Measurements from ENCODE around the gene SIRT2.

SIRT2 gene

DNA sequence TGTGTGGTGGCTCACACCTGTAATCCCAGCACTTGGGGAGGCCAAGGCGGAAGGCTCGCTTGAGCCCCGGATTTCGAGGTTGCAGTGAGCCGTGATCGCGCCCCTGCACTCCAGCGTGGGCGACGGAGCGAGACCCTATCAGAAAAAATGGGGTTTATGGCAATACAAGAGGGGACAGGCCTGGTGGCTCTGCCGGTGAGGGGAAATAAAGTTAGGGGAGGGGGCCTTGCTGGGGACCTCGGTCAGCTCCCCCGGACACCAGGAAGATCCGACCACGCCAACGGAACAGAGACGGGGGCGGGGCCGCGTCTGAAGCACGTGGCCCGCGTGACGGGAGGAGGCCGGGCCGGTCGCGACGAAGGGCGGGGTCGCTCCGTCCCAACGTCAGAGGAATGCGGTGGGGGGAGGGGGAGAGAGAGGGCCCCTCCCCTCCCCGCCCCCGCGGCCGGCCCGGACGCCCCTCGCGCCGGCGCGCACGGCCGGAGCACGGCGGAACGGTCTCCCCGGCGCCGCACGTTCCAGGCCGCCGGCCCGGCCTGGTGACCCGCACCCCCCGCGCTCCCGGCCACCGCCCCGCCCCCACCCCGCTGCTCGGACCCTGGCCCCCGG is 47.7 kb downstream of the SIRT2 start (continued):
- TF ChIP-seq, protein P1, sequence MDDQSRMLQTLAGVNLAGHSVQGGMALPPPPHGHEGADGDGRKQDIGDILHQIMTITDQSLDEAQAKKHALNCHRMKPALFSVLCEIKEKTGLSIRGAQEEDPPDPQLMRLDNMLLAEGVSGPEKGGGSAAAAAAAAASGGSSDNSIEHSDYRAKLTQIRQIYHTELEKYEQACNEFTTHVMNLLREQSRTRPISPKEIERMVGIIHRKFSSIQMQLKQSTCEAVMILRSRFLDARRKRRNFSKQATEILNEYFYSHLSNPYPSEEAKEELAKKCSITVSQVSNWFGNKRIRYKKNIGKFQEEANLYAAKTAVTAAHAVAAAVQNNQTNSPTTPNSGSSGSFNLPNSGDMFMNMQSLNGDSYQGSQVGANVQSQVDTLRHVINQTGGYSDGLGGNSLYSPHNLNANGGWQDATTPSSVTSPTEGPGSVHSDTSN (CRISPR knock-in tag; IDR thresholded peaks at IDR 0.05): no peak
- no peak for TF ChIP-seq ZNF830 (tag by site-specific recombination; IDR thresholded peaks at IDR 0.05; ENCODE audit: low read depth)
- no peak for TF ChIP-seq MYNN (tag by site-specific recombination; IDR thresholded peaks at IDR 0.05; ENCODE audit: borderline replicate concordance)
- peak; percentile 88; the same call in 1 of the 2 replicates for TF ChIP-seq ZNF324 (tag by site-specific recombination; IDR thresholded peaks at IDR 0.05)
- peak; percentile 39; the same call in 1 of the 2 replicates for TF ChIP-seq ZNF394 (tag by site-specific recombination; IDR thresholded peaks at IDR 0.05; ENCODE audit: borderline replicate concordance)
- TF ChIP-seq ZNF146 (tag by site-specific recombination; IDR thresholded peaks at IDR 0.05): 0 out of 2 replicates have a peak, but pooled peaks have one; percentile 2
- no peak for TF ChIP-seq PRDM1 (tag by site-specific recombination; IDR thresholded peaks at IDR 0.05)
- TF ChIP-seq ZNF747 (tag by site-specific recombination; IDR thresholded peaks at IDR 0.05): no peak
- peak; percentile 100 for TF ChIP-seq KLF9 (tag by site-specific recombination; IDR thresholded peaks at IDR 0.05; ENCODE audit: low read depth)
- TF ChIP-seq, protein P2, sequence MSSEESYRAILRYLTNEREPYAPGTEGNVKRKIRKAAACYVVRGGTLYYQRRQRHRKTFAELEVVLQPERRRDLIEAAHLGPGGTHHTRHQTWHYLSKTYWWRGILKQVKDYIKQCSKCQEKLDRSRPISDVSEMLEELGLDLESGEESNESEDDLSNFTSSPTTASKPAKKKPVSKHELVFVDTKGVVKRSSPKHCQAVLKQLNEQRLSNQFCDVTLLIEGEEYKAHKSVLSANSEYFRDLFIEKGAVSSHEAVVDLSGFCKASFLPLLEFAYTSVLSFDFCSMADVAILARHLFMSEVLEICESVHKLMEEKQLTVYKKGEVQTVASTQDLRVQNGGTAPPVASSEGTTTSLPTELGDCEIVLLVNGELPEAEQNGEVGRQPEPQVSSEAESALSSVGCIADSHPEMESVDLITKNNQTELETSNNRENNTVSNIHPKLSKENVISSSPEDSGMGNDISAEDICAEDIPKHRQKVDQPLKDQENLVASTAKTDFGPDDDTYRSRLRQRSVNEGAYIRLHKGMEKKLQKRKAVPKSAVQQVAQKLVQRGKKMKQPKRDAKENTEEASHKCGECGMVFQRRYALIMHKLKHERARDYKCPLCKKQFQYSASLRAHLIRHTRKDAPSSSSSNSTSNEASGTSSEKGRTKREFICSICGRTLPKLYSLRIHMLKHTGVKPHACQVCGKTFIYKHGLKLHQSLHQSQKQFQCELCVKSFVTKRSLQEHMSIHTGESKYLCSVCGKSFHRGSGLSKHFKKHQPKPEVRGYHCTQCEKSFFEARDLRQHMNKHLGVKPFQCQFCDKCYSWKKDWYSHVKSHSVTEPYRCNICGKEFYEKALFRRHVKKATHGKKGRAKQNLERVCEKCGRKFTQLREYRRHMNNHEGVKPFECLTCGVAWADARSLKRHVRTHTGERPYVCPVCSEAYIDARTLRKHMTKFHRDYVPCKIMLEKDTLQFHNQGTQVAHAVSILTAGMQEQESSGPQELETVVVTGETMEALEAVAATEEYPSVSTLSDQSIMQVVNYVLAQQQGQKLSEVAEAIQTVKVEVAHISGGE (tag by site-specific recombination; conservative IDR thresholded peaks at IDR 0.05; ENCODE audit: low read depth): peak; percentile 68
- TF ChIP-seq ZNF530 (tag by site-specific recombination; IDR thresholded peaks at IDR 0.05; ENCODE audit: low read depth): no peak
- no peak for TF ChIP-seq ZNF37A (tag by site-specific recombination; IDR thresholded peaks at IDR 0.05)
- TF ChIP-seq KLF10 (tag by site-specific recombination; IDR thresholded peaks at IDR 0.05): peak; percentile 99
- TF ChIP-seq, protein P3, sequence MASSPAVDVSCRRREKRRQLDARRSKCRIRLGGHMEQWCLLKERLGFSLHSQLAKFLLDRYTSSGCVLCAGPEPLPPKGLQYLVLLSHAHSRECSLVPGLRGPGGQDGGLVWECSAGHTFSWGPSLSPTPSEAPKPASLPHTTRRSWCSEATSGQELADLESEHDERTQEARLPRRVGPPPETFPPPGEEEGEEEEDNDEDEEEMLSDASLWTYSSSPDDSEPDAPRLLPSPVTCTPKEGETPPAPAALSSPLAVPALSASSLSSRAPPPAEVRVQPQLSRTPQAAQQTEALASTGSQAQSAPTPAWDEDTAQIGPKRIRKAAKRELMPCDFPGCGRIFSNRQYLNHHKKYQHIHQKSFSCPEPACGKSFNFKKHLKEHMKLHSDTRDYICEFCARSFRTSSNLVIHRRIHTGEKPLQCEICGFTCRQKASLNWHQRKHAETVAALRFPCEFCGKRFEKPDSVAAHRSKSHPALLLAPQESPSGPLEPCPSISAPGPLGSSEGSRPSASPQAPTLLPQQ (tag by site-specific recombination; IDR thresholded peaks at IDR 0.05): peak; percentile 66
- TF ChIP-seq ZNF114 (tag by site-specific recombination; IDR thresholded peaks at IDR 0.05): no peak
- TF ChIP-seq, protein P4, sequence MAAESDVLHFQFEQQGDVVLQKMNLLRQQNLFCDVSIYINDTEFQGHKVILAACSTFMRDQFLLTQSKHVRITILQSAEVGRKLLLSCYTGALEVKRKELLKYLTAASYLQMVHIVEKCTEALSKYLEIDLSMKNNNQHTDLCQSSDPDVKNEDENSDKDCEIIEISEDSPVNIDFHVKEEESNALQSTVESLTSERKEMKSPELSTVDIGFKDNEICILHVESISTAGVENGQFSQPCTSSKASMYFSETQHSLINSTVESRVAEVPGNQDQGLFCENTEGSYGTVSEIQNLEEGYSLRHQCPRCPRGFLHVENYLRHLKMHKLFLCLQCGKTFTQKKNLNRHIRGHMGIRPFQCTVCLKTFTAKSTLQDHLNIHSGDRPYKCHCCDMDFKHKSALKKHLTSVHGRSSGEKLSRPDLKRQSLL (tag by site-specific recombination; IDR thresholded peaks at IDR 0.05): peak; percentile 65
- no peak for TF ChIP-seq ZNF223 (tag by site-specific recombination; IDR thresholded peaks at IDR 0.05)
- 0 out of 2 replicates have a peak, but pooled peaks have one; percentile 0 for TF ChIP-seq YY1 (tag by site-specific recombination; IDR thresholded peaks at IDR 0.05)
- TF ChIP-seq ZNF792 (tag by site-specific recombination; IDR thresholded peaks at IDR 0.05): 0 out of 2 replicates have a peak, but pooled peaks have one; percentile 66
- no peak for TF ChIP-seq ZNF549 (tag by site-specific recombination; IDR thresholded peaks at IDR 0.05)
- TF ChIP-seq, protein P5, sequence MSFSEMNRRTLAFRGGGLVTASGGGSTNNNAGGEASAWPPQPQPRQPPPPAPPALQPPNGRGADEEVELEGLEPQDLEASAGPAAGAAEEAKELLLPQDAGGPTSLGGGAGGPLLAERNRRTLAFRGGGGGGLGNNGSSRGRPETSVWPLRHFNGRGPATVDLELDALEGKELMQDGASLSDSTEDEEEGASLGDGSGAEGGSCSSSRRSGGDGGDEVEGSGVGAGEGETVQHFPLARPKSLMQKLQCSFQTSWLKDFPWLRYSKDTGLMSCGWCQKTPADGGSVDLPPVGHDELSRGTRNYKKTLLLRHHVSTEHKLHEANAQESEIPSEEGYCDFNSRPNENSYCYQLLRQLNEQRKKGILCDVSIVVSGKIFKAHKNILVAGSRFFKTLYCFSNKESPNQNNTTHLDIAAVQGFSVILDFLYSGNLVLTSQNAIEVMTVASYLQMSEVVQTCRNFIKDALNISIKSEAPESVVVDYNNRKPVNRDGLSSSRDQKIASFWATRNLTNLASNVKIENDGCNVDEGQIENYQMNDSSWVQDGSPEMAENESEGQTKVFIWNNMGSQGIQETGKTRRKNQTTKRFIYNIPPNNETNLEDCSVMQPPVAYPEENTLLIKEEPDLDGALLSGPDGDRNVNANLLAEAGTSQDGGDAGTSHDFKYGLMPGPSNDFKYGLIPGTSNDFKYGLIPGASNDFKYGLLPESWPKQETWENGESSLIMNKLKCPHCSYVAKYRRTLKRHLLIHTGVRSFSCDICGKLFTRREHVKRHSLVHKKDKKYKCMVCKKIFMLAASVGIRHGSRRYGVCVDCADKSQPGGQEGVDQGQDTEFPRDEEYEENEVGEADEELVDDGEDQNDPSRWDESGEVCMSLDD (tag by site-specific recombination; IDR thresholded peaks at IDR 0.05): peak; percentile 98
- peak; percentile 76; the same call in 1 of the 2 replicates for TF ChIP-seq ZNF391 (tag by site-specific recombination; IDR thresholded peaks at IDR 0.05; ENCODE audit: borderline replicate concordance, low read depth)
- 0 out of 2 replicates have a peak, but pooled peaks have one; percentile 7 for TF ChIP-seq GFI1B (tag by site-specific recombination; IDR thresholded peaks at IDR 0.05)
- TF ChIP-seq, protein P6, sequence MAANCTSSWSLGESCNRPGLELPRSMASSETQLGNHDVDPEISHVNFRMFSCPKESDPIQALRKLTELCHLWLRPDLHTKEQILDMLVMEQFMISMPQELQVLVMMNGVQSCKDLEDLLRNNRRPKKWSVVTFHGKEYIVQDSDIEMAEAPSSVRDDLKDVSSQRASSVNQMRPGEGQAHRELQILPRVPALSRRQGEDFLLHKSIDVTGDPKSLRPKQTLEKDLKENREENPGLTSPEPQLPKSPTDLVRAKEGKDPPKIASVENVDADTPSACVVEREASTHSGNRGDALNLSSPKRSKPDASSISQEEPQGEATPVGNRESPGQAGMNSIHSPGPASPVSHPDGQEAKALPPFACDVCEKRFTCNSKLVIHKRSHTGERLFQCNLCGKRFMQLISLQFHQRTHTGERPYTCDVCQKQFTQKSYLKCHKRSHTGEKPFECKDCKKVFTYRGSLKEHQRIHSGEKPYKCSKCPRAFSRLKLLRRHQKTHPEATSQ (tag by site-specific recombination; IDR thresholded peaks at IDR 0.05): peak; percentile 15; the same call in 1 of the 2 replicates
- TF ChIP-seq, protein P7, sequence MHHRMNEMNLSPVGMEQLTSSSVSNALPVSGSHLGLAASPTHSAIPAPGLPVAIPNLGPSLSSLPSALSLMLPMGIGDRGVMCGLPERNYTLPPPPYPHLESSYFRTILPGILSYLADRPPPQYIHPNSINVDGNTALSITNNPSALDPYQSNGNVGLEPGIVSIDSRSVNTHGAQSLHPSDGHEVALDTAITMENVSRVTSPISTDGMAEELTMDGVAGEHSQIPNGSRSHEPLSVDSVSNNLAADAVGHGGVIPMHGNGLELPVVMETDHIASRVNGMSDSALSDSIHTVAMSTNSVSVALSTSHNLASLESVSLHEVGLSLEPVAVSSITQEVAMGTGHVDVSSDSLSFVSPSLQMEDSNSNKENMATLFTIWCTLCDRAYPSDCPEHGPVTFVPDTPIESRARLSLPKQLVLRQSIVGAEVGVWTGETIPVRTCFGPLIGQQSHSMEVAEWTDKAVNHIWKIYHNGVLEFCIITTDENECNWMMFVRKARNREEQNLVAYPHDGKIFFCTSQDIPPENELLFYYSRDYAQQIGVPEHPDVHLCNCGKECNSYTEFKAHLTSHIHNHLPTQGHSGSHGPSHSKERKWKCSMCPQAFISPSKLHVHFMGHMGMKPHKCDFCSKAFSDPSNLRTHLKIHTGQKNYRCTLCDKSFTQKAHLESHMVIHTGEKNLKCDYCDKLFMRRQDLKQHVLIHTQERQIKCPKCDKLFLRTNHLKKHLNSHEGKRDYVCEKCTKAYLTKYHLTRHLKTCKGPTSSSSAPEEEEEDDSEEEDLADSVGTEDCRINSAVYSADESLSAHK (tag by site-specific recombination; IDR thresholded peaks at IDR 0.05): peak; percentile 38; the same call in 1 of the 2 replicates
